Liver (tissue), 3 donors: ENCODE data around the gene RFX7.

Experiments used
- RXRA ChIP-seq, 2 donors: IDR thresholded peaks; 2 replicates each; pipeline ENCODE4 v1.6.1; 2017 to 2018; ENCODE audit warnings: antibody characterized with exemption in 2 of 2, mild to moderate bottlenecking in 1 of 2
- YY1 ChIP-seq: IDR thresholded peaks from 2 replicates; pipeline ENCODE4 v1.6.1; 2016; ENCODE audit warnings: antibody characterized with exemption, mild to moderate bottlenecking
- TF ChIP-seq, protein P1 (sequence below): fragments of 150-350 bp; IDR thresholded peaks from 2 replicates; pipeline ENCODE4 v1.5.1; 2017; ENCODE audit warnings: improper control_type of control experiment, low read depth, low read length; ENCODE audit not compliant: missing input control
- TF ChIP-seq, protein P2 (sequence below): IDR thresholded peaks from 2 replicates; pipeline ENCODE4 v1.6.1; 2016; ENCODE audit warnings: antibody characterized with exemption
- donor health status: healthy.
- donor health status: healthy.

DNA sequence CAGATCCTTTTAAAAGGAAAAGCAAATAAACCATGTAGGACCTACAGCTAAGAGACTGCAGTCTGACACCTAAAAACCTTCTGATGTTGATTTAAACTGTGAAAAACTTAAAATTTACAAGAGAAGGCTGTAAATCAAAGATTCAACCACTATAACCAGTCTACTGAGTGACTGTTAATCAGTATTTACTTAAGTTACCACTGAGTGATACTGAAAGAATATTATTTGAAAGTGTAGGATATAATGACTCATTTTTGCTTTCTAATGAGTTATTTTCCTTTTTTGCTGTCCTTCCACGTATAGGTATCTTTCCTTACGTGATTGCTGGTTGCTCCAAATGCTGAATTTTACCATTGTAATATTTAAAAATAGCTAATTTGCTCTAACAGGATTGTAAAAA is 44.6 kb downstream of the RFX7 start:
- TF ChIP-seq, protein P1, sequence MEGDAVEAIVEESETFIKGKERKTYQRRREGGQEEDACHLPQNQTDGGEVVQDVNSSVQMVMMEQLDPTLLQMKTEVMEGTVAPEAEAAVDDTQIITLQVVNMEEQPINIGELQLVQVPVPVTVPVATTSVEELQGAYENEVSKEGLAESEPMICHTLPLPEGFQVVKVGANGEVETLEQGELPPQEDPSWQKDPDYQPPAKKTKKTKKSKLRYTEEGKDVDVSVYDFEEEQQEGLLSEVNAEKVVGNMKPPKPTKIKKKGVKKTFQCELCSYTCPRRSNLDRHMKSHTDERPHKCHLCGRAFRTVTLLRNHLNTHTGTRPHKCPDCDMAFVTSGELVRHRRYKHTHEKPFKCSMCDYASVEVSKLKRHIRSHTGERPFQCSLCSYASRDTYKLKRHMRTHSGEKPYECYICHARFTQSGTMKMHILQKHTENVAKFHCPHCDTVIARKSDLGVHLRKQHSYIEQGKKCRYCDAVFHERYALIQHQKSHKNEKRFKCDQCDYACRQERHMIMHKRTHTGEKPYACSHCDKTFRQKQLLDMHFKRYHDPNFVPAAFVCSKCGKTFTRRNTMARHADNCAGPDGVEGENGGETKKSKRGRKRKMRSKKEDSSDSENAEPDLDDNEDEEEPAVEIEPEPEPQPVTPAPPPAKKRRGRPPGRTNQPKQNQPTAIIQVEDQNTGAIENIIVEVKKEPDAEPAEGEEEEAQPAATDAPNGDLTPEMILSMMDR: no peak
- TF ChIP-seq YY1 (no peak), RXRA (IDR thresholded peaks at IDR 0.05) (no peak)
- TF ChIP-seq, protein P2, sequence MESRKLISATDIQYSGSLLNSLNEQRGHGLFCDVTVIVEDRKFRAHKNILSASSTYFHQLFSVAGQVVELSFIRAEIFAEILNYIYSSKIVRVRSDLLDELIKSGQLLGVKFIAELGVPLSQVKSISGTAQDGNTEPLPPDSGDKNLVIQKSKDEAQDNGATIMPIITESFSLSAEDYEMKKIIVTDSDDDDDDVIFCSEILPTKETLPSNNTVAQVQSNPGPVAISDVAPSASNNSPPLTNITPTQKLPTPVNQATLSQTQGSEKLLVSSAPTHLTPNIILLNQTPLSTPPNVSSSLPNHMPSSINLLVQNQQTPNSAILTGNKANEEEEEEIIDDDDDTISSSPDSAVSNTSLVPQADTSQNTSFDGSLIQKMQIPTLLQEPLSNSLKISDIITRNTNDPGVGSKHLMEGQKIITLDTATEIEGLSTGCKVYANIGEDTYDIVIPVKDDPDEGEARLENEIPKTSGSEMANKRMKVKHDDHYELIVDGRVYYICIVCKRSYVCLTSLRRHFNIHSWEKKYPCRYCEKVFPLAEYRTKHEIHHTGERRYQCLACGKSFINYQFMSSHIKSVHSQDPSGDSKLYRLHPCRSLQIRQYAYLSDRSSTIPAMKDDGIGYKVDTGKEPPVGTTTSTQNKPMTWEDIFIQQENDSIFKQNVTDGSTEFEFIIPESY: no peak
